Gastroesophageal sphincter (tissue), 4 donors: Measurements from ENCODE around the gene SPOCK2. TPM values are rescaled to one million over a fixed set of nuclear protein-coding genes. Genes with fewer than 3 reads are reported as not detected.

Source experiments
- ATAC-seq: fragments of 150-250 bp; one replicate; pipeline ENCODE4 v1.9.1; 2016; ENCODE audit warnings: mild to moderate bottlenecking, moderate library complexity
- H3K27ac ChIP-seq, 4 donors: fragments of 200-600 bp; sonication (generic) in 3 of 4; 1 replicate in 3 of 4; 2 replicates in 1 of 4; pipeline ENCODE4 v1.5.1; 2016 to 2019
- H3K27me3 ChIP-seq: fragments of 200-600 bp; sonication (generic); one replicate; pipeline ENCODE4 v1.5.1; 2019
- H3K36me3 ChIP-seq, 2 donors: fragments of 200-600 bp; sonication (generic); one replicate each; pipeline ENCODE4 v1.5.1; 2019; ENCODE audit warnings: control low read depth in 1 of 2
- H3K4me1 ChIP-seq, 3 donors: fragments of 200-600 bp; sonication (generic); 1 replicate in 2 of 3; 2 replicates in 1 of 3; pipeline ENCODE4 v1.5.1; 2016 to 2019; ENCODE audit warnings: control low read depth in 2 of 3
- H3K4me3 ChIP-seq, 2 donors: fragments of 200-600 bp; sonication (generic); one replicate each; pipeline ENCODE4 v1.5.1; 2019; ENCODE audit warnings: mild to moderate bottlenecking in 1 of 2, moderate library complexity in 1 of 2
- H3K9me3 ChIP-seq, 3 donors: fragments of 200-600 bp; sonication (generic); one replicate each; pipeline ENCODE4 v1.5.1; 2017 to 2019; ENCODE audit warnings: control low read depth in 2 of 3
- EP300 ChIP-seq: sonication (generic); formaldehyde crosslinking; IDR thresholded peaks from one replicate; pipeline ENCODE4 v1.6.1; 2017; ENCODE audit warnings: antibody characterized with exemption, mild to moderate bottlenecking
- POLR2A ChIP-seq, 2 donors: fragments of 450-650 bp; IDR thresholded peaks; one replicate each; pipeline ENCODE4 v1.6.1; 2017; ENCODE audit warnings: antibody characterized with exemption in 2 of 2, mild to moderate bottlenecking in 2 of 2, moderate library complexity in 1 of 2
- POLR2AphosphoS5 ChIP-seq: sonication (generic); formaldehyde crosslinking; IDR thresholded peaks from one replicate; pipeline ENCODE4 v1.6.1; 2017; ENCODE audit warnings: antibody characterized with exemption
- WGBS, 2 donors: methylation state at CpG; one replicate each; pipeline ENCODE4 v1.1.5; 2018; ENCODE audit warnings: low coverage in 1 of 2; 5-methylcytosine and 5-hydroxymethylcytosine counted together
- total RNA-seq, 4 donors: library from RNA; depleted of rRNA; stranded (reverse); fragments of >200 nt; gene quantifications; one replicate each; pipeline ENCODE4 v1.1.0, GENCODE V29; 2016
- TF ChIP-seq, protein P1 (sequence below), 4 experiments: fragments of 200-600 bp in 2 of 4; fragments of 450-650 bp in 2 of 4; sonication (generic) in 1 of 4; IDR thresholded peaks; one replicate each; pipeline ENCODE4 v1.5.1; 2017 to 2019; ENCODE audit warnings: antibody characterized with exemption in 4 of 4, mild to moderate bottlenecking in 2 of 4, moderate library complexity in 2 of 4

The SPOCK2 gene
- total RNA-seq, 4 donors from 2014 or later = 6.2 to 9.2 (median 7.9) TPM

DNA sequence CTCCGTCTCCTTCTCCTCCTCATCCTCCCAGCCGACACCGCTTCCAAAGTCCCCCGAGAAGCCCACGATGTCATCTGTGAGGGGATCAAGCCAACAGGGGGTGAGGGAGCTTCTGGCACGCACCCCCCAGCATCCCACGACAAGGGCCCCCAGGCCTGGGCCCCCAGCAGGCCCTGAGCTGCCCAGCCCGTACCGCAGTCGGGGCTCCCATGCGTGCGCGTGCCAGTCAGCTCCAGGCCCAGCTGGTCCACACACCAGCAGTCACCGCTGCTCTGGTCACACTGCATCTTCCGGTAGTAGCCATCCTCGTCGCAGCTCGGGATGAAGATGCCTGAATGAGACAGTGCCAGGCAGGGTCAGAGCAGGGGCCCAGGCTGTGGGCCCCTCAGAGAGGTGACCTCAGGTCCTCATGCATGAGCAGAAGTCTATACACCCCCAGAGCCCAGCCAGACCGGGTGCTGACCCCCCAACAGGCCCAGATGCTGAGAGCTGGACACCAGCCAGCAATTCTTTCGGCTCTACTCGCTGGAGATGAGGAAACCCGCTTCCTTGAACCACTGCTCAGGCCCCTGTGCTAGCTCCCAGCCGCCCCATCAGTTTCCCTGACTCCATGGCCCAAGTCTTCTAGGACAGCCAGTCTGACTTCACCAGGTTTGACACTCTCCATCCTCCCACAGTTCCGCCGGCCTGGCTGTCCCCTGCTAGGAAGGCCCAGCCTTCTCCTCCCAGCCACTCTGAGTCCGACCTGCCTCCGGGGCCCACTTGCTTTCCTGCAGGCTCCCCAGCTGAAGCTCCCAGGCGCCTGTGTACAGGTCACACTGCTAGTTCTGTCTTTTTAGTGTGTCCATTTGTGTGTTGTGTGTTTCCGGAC lies 25.3 kb downstream of the SPOCK2 start:
- Histone ChIP-seq H3K27ac (no peak overlapping the region), H3K4me1 (peaks cover 0 to 11% (median 0%) of the 10 kb centered on the region in 3 donors), H3K27me3 (peaks cover 3% of the 10 kb centered on the region), H3K36me3 (no peaks in the 10 kb centered on the region), H3K4me3 (no peak overlapping the region), H3K9me3 (no peaks in the 10 kb centered on the region)
- ATAC-seq = no peak
- TF ChIP-seq POLR2A (IDR thresholded peaks at IDR 0.05) (no peak), POLR2AphosphoS5 (no peak), EP300 (no peak)
- TF ChIP-seq, protein P1, sequence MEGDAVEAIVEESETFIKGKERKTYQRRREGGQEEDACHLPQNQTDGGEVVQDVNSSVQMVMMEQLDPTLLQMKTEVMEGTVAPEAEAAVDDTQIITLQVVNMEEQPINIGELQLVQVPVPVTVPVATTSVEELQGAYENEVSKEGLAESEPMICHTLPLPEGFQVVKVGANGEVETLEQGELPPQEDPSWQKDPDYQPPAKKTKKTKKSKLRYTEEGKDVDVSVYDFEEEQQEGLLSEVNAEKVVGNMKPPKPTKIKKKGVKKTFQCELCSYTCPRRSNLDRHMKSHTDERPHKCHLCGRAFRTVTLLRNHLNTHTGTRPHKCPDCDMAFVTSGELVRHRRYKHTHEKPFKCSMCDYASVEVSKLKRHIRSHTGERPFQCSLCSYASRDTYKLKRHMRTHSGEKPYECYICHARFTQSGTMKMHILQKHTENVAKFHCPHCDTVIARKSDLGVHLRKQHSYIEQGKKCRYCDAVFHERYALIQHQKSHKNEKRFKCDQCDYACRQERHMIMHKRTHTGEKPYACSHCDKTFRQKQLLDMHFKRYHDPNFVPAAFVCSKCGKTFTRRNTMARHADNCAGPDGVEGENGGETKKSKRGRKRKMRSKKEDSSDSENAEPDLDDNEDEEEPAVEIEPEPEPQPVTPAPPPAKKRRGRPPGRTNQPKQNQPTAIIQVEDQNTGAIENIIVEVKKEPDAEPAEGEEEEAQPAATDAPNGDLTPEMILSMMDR (IDR thresholded peaks at IDR 0.05) = no peak
- 90 to 97% methylated on average over 2 to 7 of the region's 29 CpGs for WGBS, 2 donors

DNA sequence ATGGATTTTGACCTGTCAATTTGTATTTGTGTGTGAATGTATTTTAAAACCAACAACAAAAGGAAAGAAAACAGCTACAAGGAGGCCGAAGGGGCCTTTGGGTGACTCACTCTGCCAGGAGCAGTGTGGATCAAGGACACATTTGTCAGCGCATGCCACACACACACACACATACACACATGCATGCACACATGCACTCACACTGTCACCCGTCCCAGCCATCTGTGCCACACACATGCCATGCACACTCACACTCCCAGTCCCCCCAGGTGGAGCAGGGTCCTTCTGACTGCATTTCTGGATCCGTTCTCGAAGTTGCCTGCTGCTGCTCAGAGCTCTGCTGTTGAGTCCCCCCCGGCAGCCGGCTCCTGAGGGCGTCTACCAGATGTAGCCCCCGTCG lies 26.0 kb downstream of the SPOCK2 start:
- H3K27ac ChIP-seq = no peak overlapping the region
- no peaks in the 10 kb centered on the region for H3K9me3 ChIP-seq
- 84 to 89% methylated on average over 4 to 9 of the region's 10 CpGs for WGBS, 2 donors
- TF ChIP-seq POLR2A (IDR thresholded peaks at IDR 0.05) = no peak
- no peak for TF ChIP-seq EP300
- TF ChIP-seq POLR2AphosphoS5 = no peak
- TF ChIP-seq, protein P1 (IDR thresholded peaks at IDR 0.05) = no peak
- no peaks in the 10 kb centered on the region for H3K36me3 ChIP-seq
- no peak for ATAC-seq
- H3K4me3 ChIP-seq = no peak overlapping the region
- H3K4me1 ChIP-seq = peaks cover 0 to 4% (median 0%) of the 10 kb centered on the region in 3 donors
- peaks cover 3% of the 10 kb centered on the region for H3K27me3 ChIP-seq

DNA sequence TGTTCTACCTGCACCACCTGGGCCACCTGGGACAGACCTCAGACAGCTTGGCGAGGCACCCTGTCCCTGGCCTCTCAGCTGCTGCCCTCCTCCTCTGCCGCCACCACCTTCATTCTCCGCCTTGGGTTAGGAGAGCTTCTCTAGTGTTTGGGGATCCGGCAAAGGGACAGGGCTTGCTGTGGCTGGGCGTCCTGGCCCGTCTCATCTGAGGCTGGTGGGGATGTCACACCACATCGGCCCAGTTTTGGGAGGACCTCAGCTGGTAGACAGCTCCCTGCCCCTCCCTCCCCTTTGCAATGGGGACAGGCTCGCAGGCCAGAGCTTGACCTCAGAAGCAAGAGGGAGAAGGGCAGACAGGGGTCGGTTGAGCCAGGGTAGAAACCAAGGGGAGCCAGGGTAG lies 26.4 kb downstream of the SPOCK2 start:
- no peaks in the 10 kb centered on the region for H3K36me3 ChIP-seq
- WGBS, 2 donors = 100% methylated on average over 1 of the region's 9 CpGs; no CpG with 5 or more reads in 1 of the 2 donors
- TF ChIP-seq, protein P1 (IDR thresholded peaks at IDR 0.05) = no peak
- TF ChIP-seq EP300 (no peak), POLR2A (IDR thresholded peaks at IDR 0.05) (no peak), POLR2AphosphoS5 (no peak)
- no peak for ATAC-seq
- peaks cover 3% of the 10 kb centered on the region for H3K27me3 ChIP-seq
- no peaks in the 10 kb centered on the region for H3K4me1 ChIP-seq
- H3K9me3 ChIP-seq = no peaks in the 10 kb centered on the region
- H3K27ac ChIP-seq = no peak overlapping the region
- no peak overlapping the region for H3K4me3 ChIP-seq

DNA sequence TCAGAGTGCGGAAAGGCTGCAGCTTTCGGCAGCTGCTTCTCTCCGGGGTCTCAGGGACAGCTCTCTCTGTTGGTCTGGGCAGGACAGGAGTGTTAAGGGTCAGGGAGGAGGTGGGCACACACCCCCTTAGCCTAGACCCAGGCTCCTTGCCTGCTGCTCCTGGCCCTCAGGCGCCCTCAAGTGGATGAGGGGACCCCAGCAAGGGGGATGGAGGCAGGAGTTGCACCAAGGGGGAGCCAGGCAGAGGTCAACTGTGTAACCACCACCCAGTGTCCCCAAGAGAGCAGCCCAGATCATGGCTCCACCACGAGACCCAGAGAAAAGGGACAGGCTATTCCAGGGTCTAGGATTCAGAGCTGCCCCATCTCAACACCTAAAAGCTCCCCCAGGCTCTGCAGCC lies 26.9 kb downstream of the SPOCK2 start:
- Histone ChIP-seq H3K27ac (no peak overlapping the region), H3K27me3 (peaks cover 3% of the 10 kb centered on the region), H3K9me3 (no peaks in the 10 kb centered on the region), H3K4me1 (no peaks in the 10 kb centered on the region), H3K36me3 (no peaks in the 10 kb centered on the region), H3K4me3 (no peak overlapping the region)
- TF ChIP-seq, protein P1 (IDR thresholded peaks at IDR 0.05) = no peak
- TF ChIP-seq EP300 (no peak), POLR2AphosphoS5 (no peak), POLR2A (IDR thresholded peaks at IDR 0.05) (no peak)
- WGBS, 2 donors = no CpG with 5 or more reads among the region's 5 CpGs
- ATAC-seq = no peak
